ENCODE data around the gene SLMAP. TPM values are rescaled to one million over a fixed set of nuclear protein-coding genes. Genes with fewer than 3 reads are reported as not detected.
A peak's percentile ranks its signal among the peaks of the same experiment; 100 is the strongest.

SLMAP gene
- polyA plus RNA-seq, 2 of the 4 experiments (the other 2 are of a cell fraction): 15.2 to 33.1 TPM

DNA sequence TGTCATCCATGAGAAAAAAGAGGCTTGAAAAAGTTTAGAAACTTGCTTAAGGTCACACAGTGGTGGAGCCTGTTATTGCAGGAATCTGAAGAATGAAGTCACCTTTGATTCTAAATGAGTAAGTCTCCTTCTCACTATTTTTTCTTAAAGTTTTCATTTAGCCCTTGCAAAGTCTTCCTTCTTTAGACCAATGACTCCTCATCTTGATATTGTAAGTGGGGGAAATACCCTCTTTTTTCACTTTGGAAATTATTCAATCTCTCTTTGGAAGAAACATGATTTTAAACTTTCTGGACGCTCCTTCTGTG lies 787 bp upstream of the SLMAP start:
- ATAC-seq: peak in 1 of 2 experiments; percentile 31; a peak in 3 of 6 replicates
- WGBS (ENCODE audit: missing lambda C conversion rate): 17% methylated on average over 1 of the region's 1 CpG
- POLR2A ChIA-PET: interaction anchor here (1.2 to 1.4 kb wide), 2 partner anchors 63 to 158 kb away, joined by 6 to 15 read pairs; partner anchors contain the start of genes ARF4 and DENND6A

DNA sequence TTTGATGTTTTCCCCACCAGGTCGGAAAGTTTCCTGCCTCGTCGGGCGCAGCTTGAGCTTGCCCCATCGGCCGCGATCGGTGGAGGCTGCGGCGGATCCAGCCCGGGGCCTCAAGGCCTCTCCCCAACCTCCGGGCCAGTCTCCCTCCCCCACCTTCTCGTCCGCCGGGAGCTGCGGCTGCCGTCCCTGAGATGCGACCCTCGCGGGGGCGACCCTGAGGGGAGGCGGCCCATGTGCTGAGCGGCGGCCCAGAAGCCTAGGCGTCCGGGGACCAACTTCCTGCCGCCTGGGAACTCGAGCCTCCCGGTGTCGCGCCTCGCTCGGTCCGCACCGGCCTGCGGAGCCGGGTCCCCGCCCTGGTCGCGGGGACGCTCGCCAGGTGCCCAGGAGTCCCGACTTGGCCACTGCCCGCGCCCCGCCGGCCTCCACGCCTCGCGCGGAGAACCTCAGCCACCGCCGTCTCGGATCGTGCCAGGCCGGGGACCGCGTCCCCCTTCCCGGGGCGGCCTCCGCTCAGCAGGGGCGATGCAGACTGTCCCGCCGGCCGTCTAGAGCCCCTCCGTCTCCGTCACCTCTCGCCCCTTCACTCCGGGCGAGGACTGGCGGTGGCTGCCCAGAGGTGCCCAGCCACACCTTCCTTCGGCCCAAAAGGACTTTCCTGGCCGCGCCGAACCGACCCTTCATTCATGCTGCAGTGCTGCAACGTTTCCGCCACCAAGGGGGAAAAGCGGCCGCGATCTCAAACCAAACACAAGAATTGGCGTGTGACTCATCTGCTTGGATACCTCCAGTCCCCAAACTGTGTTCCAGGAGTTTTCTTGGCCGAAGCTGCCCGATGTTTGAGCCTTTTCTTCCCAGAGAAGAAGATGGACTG lies 656 bp downstream of the SLMAP start:
- Histone ChIP-seq H3K9me3 (no peaks in the 10 kb centered on the region), H3K4me2 (peak overlapping the region; percentile 97), H3K27ac (peak overlapping the region; percentile 82 to 92), H3K4me1 (peaks cover 32% of the 10 kb centered on the region), H3K4me3 (peak overlapping the region; percentile 95)
- ChIA-PET CTCF (interaction anchor here (0.5 to 0.9 kb wide), 4 partner anchors 16 to 72 kb away, joined by 3 to 4 read pairs (median 3); no protein-coding TSS in a partner anchor), POLR2A (interaction anchor here (1.2 to 1.4 kb wide), 2 partner anchors 64 to 159 kb away, joined by 6 to 15 read pairs; partner anchors contain the start of genes ARF4 and DENND6A)
- peak; percentile 56 to 57 for ATAC-seq
- 0% methylated on average over 7 of the region's 84 CpGs for WGBS (ENCODE audit: missing lambda C conversion rate)
- DNase-seq (ENCODE audit: low read depth in 1 of 2, low spot score in 1 of 2): peak; percentile 30 to 38
- TF ChIP-seq EHMT2 (IDR thresholded peaks at IDR 0.05; ENCODE audit: low read depth) (no peak), JUNB (IDR thresholded peaks at IDR 0.05) (no peak), ESRRA (IDR thresholded peaks at IDR 0.05; ENCODE audit: borderline replicate concordance, low read length) (no peak), PHF8 (IDR thresholded peaks at IDR 0.05; ENCODE audit: borderline replicate concordance, low read depth) (peak; percentile 41; the same call in 1 of the 2 replicates), GATA3 (IDR thresholded peaks at IDR 0.05; ENCODE audit: borderline replicate concordance) (no peak), SMC3 (IDR thresholded peaks at IDR 0.05) (0 out of 3 replicates have a peak, but pooled peaks have one; percentile 8), POLR2AphosphoS2 (conservative IDR thresholded peaks at IDR 0.05; ENCODE audit: low read length) (no peak), CHD2 (IDR thresholded peaks at IDR 0.05; ENCODE audit: low read length, partially characterized antibody) (no peak), RNF2 (IDR thresholded peaks at IDR 0.05; ENCODE audit: borderline replicate concordance, low read depth) (no peak), RFX5 (IDR thresholded peaks at IDR 0.05) (no peak), TFCP2L1 (CRISPR knock-in tag; IDR thresholded peaks at IDR 0.05) (no peak), NFE2L2 (conservative IDR thresholded peaks at IDR 0.05; ENCODE audit: low read length) (no peak), FOXS1 (CRISPR knock-in tag; IDR thresholded peaks at IDR 0.05) (no peak), BHLHE40 (IDR thresholded peaks at IDR 0.05; ENCODE audit: low read depth, low read length) (no peak), MAFK (IDR thresholded peaks at IDR 0.05; ENCODE audit: partially characterized antibody) (no peak), RAD21 (conservative IDR thresholded peaks at IDR 0.05 in 1 of 2, IDR thresholded peaks at IDR 0.05 in 1 of 2) (0 out of 5 replicates have a peak, but pooled peaks of 1 of the 2 experiments have one; percentile 18), ZSCAN20 (CRISPR knock-in tag; IDR thresholded peaks at IDR 0.05) (no peak), FOSL2 (IDR thresholded peaks at IDR 0.05) (no peak), FOSL2 (CRISPR knock-in tag; IDR thresholded peaks at IDR 0.05) (peak; percentile 53), HDAC2 (IDR thresholded peaks at IDR 0.05) (no peak), KDM5A (IDR thresholded peaks at IDR 0.05) (peak; percentile 34; the same call in 1 of the 2 replicates), MAX (IDR thresholded peaks at IDR 0.05) (no peak)
- TF ChIP-seq, protein P1, sequence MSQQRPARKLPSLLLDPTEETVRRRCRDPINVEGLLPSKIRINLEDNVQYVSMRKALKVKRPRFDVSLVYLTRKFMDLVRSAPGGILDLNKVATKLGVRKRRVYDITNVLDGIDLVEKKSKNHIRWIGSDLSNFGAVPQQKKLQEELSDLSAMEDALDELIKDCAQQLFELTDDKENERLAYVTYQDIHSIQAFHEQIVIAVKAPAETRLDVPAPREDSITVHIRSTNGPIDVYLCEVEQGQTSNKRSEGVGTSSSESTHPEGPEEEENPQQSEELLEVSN (IDR thresholded peaks at IDR 0.05; ENCODE audit: borderline replicate concordance, low read depth): no peak
- TF ChIP-seq, protein P2, sequence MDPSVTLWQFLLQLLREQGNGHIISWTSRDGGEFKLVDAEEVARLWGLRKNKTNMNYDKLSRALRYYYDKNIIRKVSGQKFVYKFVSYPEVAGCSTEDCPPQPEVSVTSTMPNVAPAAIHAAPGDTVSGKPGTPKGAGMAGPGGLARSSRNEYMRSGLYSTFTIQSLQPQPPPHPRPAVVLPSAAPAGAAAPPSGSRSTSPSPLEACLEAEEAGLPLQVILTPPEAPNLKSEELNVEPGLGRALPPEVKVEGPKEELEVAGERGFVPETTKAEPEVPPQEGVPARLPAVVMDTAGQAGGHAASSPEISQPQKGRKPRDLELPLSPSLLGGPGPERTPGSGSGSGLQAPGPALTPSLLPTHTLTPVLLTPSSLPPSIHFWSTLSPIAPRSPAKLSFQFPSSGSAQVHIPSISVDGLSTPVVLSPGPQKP (IDR thresholded peaks at IDR 0.05; ENCODE audit: low read depth, low read length): no peak
- no peak for FAIRE-seq

More for the DNA sequence above, 787 bp upstream of the SLMAP start:
- H3K4me1 ChIP-seq: peaks cover 36% of the 10 kb centered on the region
- CTCF ChIA-PET: no interaction called here
- no peak for FAIRE-seq
- H3K27ac ChIP-seq: peak overlapping the region; percentile 82 to 92
- no peaks in the 10 kb centered on the region for H3K9me3 ChIP-seq
- DNase-seq (ENCODE audit: low read depth in 1 of 2, low spot score in 1 of 2): peak; percentile 16 to 63
- TF ChIP-seq EHMT2 (IDR thresholded peaks at IDR 0.05; ENCODE audit: low read depth) (no peak), FOSL2 (IDR thresholded peaks at IDR 0.05) (no peak), FOSL2 (CRISPR knock-in tag; IDR thresholded peaks at IDR 0.05) (no peak), MAZ (IDR thresholded peaks at IDR 0.05; ENCODE audit: borderline replicate concordance, low read depth, low read length) (no peak)
- H3K4me3 ChIP-seq: peak overlapping the region; percentile 95
- peak overlapping the region; percentile 78 for H3K4me2 ChIP-seq
